ENCODE results near the gene ATG9A.
"Not testable (repeated sequence)": the region's sequence is repeated elsewhere in the genome, so short reads cannot be mapped to it uniquely, and the experiment has no call there.

GRCh38 chr2:219258942-219259341, 29.5 kb upstream of the ATG9A start:
- not testable (repeated sequence) for TF ChIP-seq POLR2A, SPI1 (IDR thresholded peaks at IDR 0.05; ENCODE audit: low read depth, low read length)

Measured in GM12891 (cell line).